GM23248 (cell line): ENCODE measurements around the gene DPP10.

Source experiments
- EZH2 ChIP-seq: fragments of 200-600 bp; sonication (generic); IDR thresholded peaks from 2 replicates; pipeline ENCODE4 v1.6.1; 2018; ENCODE audit warnings: antibody characterized with exemption, mild to moderate bottlenecking; ENCODE audit not compliant: insufficient read depth, poor library complexity, severe bottlenecking
- EZH2phosphoT487 ChIP-seq: fragments of 200-600 bp; sonication (generic); IDR thresholded peaks from 2 replicates; pipeline ENCODE4 v1.6.1; 2018; ENCODE audit warnings: antibody characterized with exemption, moderate library complexity, mild to moderate bottlenecking, low read depth; ENCODE audit not compliant: insufficient read depth

DNA sequence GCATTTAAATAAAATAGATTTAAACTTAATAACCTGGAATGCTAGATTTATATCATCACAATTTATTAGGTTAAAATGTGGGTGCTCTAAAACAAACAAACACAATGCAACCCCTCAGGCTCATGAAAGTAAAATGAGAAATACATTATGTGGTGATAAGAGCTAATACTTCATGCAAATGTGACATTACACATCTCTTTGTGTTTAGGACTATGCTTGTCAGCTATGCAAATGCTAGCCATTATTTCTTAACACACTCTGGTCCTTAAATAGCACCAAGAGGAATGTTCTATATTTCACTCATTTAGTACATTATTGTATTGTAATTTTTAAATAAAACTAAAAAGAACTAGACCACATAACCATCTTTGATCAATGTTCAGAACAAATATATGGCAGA lies 627.6 kb downstream of the DPP10 start:
- no peak for TF ChIP-seq EZH2
- TF ChIP-seq EZH2phosphoT487, result no peak
